Measurements from ENCODE around the gene OOSP3.

- TF ChIP-seq, protein P1, sequence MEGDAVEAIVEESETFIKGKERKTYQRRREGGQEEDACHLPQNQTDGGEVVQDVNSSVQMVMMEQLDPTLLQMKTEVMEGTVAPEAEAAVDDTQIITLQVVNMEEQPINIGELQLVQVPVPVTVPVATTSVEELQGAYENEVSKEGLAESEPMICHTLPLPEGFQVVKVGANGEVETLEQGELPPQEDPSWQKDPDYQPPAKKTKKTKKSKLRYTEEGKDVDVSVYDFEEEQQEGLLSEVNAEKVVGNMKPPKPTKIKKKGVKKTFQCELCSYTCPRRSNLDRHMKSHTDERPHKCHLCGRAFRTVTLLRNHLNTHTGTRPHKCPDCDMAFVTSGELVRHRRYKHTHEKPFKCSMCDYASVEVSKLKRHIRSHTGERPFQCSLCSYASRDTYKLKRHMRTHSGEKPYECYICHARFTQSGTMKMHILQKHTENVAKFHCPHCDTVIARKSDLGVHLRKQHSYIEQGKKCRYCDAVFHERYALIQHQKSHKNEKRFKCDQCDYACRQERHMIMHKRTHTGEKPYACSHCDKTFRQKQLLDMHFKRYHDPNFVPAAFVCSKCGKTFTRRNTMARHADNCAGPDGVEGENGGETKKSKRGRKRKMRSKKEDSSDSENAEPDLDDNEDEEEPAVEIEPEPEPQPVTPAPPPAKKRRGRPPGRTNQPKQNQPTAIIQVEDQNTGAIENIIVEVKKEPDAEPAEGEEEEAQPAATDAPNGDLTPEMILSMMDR (optimal IDR thresholded peaks at IDR 0.05 in 1 of 3, IDR thresholded peaks at IDR 0.05 in 1 of 3, conservative IDR thresholded peaks at IDR 0.05 in 1 of 3; ENCODE audit: extremely low read depth in 1 of 3, insufficient read depth in 2 of 3, low read length in 3 of 3): peak; percentile 40 to 54 (median 43)
- TF ChIP-seq EZH2 (IDR thresholded peaks at IDR 0.05; ENCODE audit: low read length): no peak
Observed at GRCh38 chr11:59918987-59919589, 40.5 kb downstream of the OOSP3 start.
